HepG2 (cell line): Measurements from ENCODE around the gene ABCC1. TPM values are rescaled to one million over a fixed set of nuclear protein-coding genes. Genes with fewer than 3 reads are reported as not detected.
A peak's percentile ranks its signal among the peaks of the same experiment; 100 is the strongest.

Experiments
- DMAP1 ChIP-seq: IDR thresholded peaks from 2 replicates; pipeline ENCODE4 v1.6.1; 2016
- HDAC1 ChIP-seq: sonication (generic); formaldehyde crosslinking; IDR thresholded peaks from 2 replicates; pipeline ENCODE4 v1.5.1; 2020; ENCODE audit warnings: mild to moderate bottlenecking, missing genetic modification reagents
- IRX3 ChIP-seq: sonication (generic); formaldehyde crosslinking; IDR thresholded peaks from 2 replicates; pipeline ENCODE4 v1.8.1; 2023; ENCODE audit warnings: mild to moderate bottlenecking, low read depth, missing genetic modification reagents, borderline replicate concordance
- SMAD9 ChIP-seq: sonication (generic); formaldehyde crosslinking; IDR thresholded peaks from 2 replicates; pipeline ENCODE4 v1.5.1; 2020; ENCODE audit warnings: mild to moderate bottlenecking, missing genetic modification reagents
- SP1 ChIP-seq, 2 experiments: fragments of 450-650 bp in 1 of 2; sonication (generic) in 1 of 2; formaldehyde crosslinking in 1 of 2; IDR thresholded peaks; 2 replicates each; pipeline versions ENCODE4 v1.4.0 to v1.6.1; 2016 to 2020; ENCODE audit warnings: missing genetic modification reagents in 1 of 2
- TMF1 ChIP-seq: sonication (generic); formaldehyde crosslinking; IDR thresholded peaks from 2 replicates; pipeline ENCODE4 v1.8.1; 2022; ENCODE audit warnings: low read depth, missing genetic modification reagents
- ZBTB10 ChIP-seq: sonication (generic); formaldehyde crosslinking; IDR thresholded peaks from 2 replicates; pipeline ENCODE4 v1.4.0; 2020; ENCODE audit warnings: missing genetic modification reagents, borderline replicate concordance
- ZFY ChIP-seq: sonication (generic); formaldehyde crosslinking; IDR thresholded peaks from 2 replicates; pipeline ENCODE4 v1.4.0; 2020; ENCODE audit warnings: missing genetic modification reagents
- ZMYM2 ChIP-seq: sonication (generic); formaldehyde crosslinking; IDR thresholded peaks from 2 replicates; pipeline ENCODE4 v1.8.0; 2022; ENCODE audit warnings: mild to moderate bottlenecking, missing genetic modification reagents
- ZNF12 ChIP-seq: sonication (generic); formaldehyde crosslinking; IDR thresholded peaks from 2 replicates; pipeline ENCODE4 v1.5.0; 2020; ENCODE audit warnings: missing genetic modification reagents
- ZNF224 ChIP-seq: sonication (generic); formaldehyde crosslinking; IDR thresholded peaks from 2 replicates; pipeline ENCODE4 v1.5.0; 2020; ENCODE audit warnings: mild to moderate bottlenecking, missing genetic modification reagents
- ZNF275 ChIP-seq: sonication (generic); formaldehyde crosslinking; IDR thresholded peaks from 2 replicates; pipeline ENCODE4 v1.8.0; 2022; ENCODE audit warnings: missing genetic modification reagents, mild to moderate bottlenecking, inconsistent platforms, borderline replicate concordance
- ZNF331 ChIP-seq: sonication (generic); formaldehyde crosslinking; IDR thresholded peaks from 2 replicates; pipeline ENCODE4 v1.4.0; 2020; ENCODE audit warnings: missing genetic modification reagents
- ZNF383 ChIP-seq: sonication (generic); formaldehyde crosslinking; IDR thresholded peaks from 2 replicates; pipeline ENCODE4 v1.4.0; 2020; ENCODE audit warnings: missing genetic modification reagents, mild to moderate bottlenecking, borderline replicate concordance
- ZNF547 ChIP-seq: sonication (generic); formaldehyde crosslinking; IDR thresholded peaks from 2 replicates; pipeline ENCODE4 v1.5.1; 2020; ENCODE audit warnings: mild to moderate bottlenecking, missing genetic modification reagents
- ZNF709 ChIP-seq: sonication (generic); formaldehyde crosslinking; IDR thresholded peaks from 2 replicates; pipeline ENCODE4 v1.5.0; 2020; ENCODE audit warnings: mild to moderate bottlenecking, missing genetic modification reagents
- polyA plus RNA-seq, 8 experiments: library from polyadenylated mRNA; depleted of rRNA in 3 of 8; stranded (reverse) in 7 of 8; unstranded in 1 of 8; fragments of >200 nt; fragmentation: Illumina TruSeq in 4 of 8; extraction: Trizol in 4 of 8; gene quantifications; 2 replicates each; pipeline versions ENCODE4 v1.2.1 to v1.2.3, GENCODE V29; 2011 to 2016; ENCODE audit warnings: low read depth in 4 of 8, missing spikeins in 1 of 8, mixed read lengths in 1 of 8; ENCODE audit not compliant: insufficient read depth in 1 of 8
- total RNA-seq, 5 experiments: library from RNA; depleted of rRNA; stranded (reverse); fragments of >200 nt; fragmentation: Illumina TruSeq; extraction: Trizol; gene quantifications; 2 replicates each; pipeline ENCODE4 v1.2.3, GENCODE V29; 2016; ENCODE audit warnings: low read depth in 1 of 5
- TF ChIP-seq, protein P1 (sequence below): sonication (generic); formaldehyde crosslinking; IDR thresholded peaks from 2 replicates; pipeline ENCODE4 v1.8.0; 2022; ENCODE audit warnings: mild to moderate bottlenecking, missing genetic modification reagents; ENCODE audit not compliant: insufficient replicate concordance
- TF ChIP-seq, protein P2 (sequence below): sonication (generic); formaldehyde crosslinking; IDR thresholded peaks from 2 replicates; pipeline ENCODE4 v1.5.0; 2020; ENCODE audit warnings: mild to moderate bottlenecking, missing genetic modification reagents
- TF ChIP-seq, protein P3 (sequence below): sonication (generic); formaldehyde crosslinking; IDR thresholded peaks from 2 replicates; pipeline ENCODE4 v1.5.1; 2020; ENCODE audit warnings: mild to moderate bottlenecking, moderate library complexity, missing genetic modification reagents

Gene ABCC1
- total and polyA plus RNA-seq, 2 of the 13 experiments (the other 11 are each of a cell fraction or from before 2014, with no cell fraction given): 13.0 to 30.6 TPM

DNA sequence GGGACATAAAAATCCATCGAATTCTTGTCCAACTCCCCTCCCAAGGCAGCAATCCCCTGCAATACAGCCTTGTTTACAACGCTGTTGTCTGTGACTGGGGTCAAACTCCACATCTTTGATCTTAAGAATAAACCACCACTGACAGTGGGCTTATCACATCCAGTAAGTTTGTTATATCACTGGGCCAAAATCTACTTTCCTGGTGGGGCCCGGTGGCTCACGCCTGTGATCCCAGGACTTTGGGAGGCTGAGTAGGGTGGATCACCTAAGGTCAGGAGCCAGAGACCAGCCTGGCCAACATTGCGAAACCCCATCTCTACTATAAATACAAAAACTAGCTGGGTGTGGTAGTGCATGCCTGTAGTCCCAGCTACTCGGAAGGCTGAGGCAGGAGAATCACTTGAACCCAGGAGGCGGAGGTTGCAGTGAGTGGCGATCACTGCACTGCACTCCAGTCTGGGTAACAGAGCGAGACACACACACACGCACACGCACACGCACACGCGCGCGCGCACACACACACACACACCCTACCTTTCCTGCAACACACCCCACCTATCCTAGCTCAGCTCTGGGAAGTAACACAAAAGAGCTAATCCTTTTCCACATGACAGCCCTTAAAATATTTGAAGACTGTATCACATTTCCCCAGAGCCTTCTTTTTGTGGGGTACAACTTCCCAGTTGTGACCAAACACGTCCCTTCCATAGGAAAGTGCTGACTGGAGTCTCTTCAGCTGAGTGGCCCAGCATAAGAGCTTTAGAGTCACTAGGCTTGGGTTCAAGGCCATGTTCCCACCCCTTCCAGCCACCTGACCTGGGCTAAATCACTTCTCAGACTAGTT is 20.9 kb upstream of the ABCC1 start (continued):
- TF ChIP-seq ZNF275 (CRISPR knock-in tag) (peak; percentile 79; the same call in 1 of the 2 replicates), ZNF224 (CRISPR knock-in tag) (0 out of 2 replicates have a peak, but pooled peaks have one; percentile 49), ZBTB10 (CRISPR knock-in tag) (no peak), ZMYM2 (CRISPR knock-in tag) (peak; percentile 82), ZNF709 (CRISPR knock-in tag) (0 out of 2 replicates have a peak, but pooled peaks have one; percentile 25), ZNF12 (CRISPR knock-in tag) (0 out of 2 replicates have a peak, but pooled peaks have one; percentile 48), SMAD9 (CRISPR knock-in tag) (no peak), DMAP1 (CRISPR knock-in tag) (0 out of 2 replicates have a peak, but pooled peaks have one; percentile 25), IRX3 (no peak), ZNF383 (CRISPR knock-in tag) (no peak), ZFY (CRISPR knock-in tag) (peak; percentile 31; the same call in 1 of the 2 replicates), ZNF331 (no peak), ZNF547 (0 out of 2 replicates have a peak, but pooled peaks have one; percentile 52), HDAC1 (CRISPR knock-in tag) (peak; percentile 51), TMF1 (CRISPR knock-in tag) (no peak), SP1 (IDR thresholded peaks at IDR 0.05) (no peak), SP1 (CRISPR knock-in tag; IDR thresholded peaks at IDR 0.05) (0 out of 2 replicates have a peak, but pooled peaks have one; percentile 23)
- TF ChIP-seq, protein P1, sequence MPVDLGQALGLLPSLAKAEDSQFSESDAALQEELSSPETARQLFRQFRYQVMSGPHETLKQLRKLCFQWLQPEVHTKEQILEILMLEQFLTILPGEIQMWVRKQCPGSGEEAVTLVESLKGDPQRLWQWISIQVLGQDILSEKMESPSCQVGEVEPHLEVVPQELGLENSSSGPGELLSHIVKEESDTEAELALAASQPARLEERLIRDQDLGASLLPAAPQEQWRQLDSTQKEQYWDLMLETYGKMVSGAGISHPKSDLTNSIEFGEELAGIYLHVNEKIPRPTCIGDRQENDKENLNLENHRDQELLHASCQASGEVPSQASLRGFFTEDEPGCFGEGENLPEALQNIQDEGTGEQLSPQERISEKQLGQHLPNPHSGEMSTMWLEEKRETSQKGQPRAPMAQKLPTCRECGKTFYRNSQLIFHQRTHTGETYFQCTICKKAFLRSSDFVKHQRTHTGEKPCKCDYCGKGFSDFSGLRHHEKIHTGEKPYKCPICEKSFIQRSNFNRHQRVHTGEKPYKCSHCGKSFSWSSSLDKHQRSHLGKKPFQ (CRISPR knock-in tag): peak; percentile 54
- TF ChIP-seq, protein P2, sequence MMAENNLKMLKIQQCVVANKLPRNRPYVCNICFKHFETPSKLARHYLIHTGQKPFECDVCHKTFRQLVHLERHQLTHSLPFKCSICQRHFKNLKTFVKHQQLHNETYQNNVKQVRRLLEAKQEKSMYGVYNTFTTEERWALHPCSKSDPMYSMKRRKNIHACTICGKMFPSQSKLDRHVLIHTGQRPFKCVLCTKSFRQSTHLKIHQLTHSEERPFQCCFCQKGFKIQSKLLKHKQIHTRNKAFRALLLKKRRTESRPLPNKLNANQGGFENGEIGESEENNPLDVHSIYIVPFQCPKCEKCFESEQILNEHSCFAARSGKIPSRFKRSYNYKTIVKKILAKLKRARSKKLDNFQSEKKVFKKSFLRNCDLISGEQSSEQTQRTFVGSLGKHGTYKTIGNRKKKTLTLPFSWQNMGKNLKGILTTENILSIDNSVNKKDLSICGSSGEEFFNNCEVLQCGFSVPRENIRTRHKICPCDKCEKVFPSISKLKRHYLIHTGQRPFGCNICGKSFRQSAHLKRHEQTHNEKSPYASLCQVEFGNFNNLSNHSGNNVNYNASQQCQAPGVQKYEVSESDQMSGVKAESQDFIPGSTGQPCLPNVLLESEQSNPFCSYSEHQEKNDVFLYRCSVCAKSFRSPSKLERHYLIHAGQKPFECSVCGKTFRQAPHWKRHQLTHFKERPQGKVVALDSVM (CRISPR knock-in tag): peak; percentile 92
- TF ChIP-seq, protein P3, sequence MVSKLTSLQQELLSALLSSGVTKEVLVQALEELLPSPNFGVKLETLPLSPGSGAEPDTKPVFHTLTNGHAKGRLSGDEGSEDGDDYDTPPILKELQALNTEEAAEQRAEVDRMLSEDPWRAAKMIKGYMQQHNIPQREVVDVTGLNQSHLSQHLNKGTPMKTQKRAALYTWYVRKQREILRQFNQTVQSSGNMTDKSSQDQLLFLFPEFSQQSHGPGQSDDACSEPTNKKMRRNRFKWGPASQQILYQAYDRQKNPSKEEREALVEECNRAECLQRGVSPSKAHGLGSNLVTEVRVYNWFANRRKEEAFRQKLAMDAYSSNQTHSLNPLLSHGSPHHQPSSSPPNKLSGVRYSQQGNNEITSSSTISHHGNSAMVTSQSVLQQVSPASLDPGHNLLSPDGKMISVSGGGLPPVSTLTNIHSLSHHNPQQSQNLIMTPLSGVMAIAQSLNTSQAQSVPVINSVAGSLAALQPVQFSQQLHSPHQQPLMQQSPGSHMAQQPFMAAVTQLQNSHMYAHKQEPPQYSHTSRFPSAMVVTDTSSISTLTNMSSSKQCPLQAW (CRISPR knock-in tag): peak; percentile 57; the same call in 1 of the 2 replicates
